Measurements from ENCODE around the gene MAP6D1. TPM values are rescaled to one million over a fixed set of nuclear protein-coding genes. Genes with fewer than 3 reads are reported as not detected.

The MAP6D1 gene
- total RNA-seq, 1 experiment from 2014 or later: 1.1 TPM

GRCh38 chr3:183830187-183830586, 4.8 kb upstream of the MAP6D1 start:
- no peak for DNase-seq (ENCODE audit: unreplicated experiment)
- POLR2A ChIA-PET: interaction anchor here (0.6 to 1.9 kb wide), 4 partner anchors 12 to 89 kb away, joined by 3 to 5 read pairs (median 4); partner anchors contain the start of gene PARL
- Mint-ChIP-seq H3K4me1 (ENCODE audit: insufficient read depth, unreplicated experiment) (no peaks in the 10 kb centered on the region), H3K9me3 (ENCODE audit: unreplicated experiment) (no peaks in the 10 kb centered on the region), H3K27ac (ENCODE audit: low read depth, unreplicated experiment) (no peak overlapping the region), H3K27me3 (ENCODE audit: insufficient read depth, unreplicated experiment) (no peaks in the 10 kb centered on the region), H3K36me3 (ENCODE audit: insufficient read depth, unreplicated experiment) (peaks cover 53% of the 10 kb centered on the region), H3K4me3 (ENCODE audit: unreplicated experiment) (no peak overlapping the region)
- BruUV-seq (replicated peaks): no TSS peak
- CTCF ChIA-PET: interaction anchor here (1.6 kb wide), 1 partner anchor 9 kb away, joined by 3 read pairs; no protein-coding TSS in a partner anchor
- no peak for TF ChIP-seq CTCF (IDR thresholded peaks at IDR 0.05; ENCODE audit: unreplicated experiment)
- intact Hi-C loops (cut with micrococcal nuclease): no loop called here

- TF ChIP-seq CTCF (IDR thresholded peaks at IDR 0.05; ENCODE audit: unreplicated experiment): no peak
- no peak overlapping the region for H3K4me3 Mint-ChIP-seq (ENCODE audit: unreplicated experiment)
- ChIA-PET CTCF (interaction anchor here (1.6 kb wide), 1 partner anchor 10 kb away, joined by 3 read pairs; no protein-coding TSS in a partner anchor), POLR2A (interaction anchor here (1.1 kb wide), 1 partner anchor 18 kb away, joined by 3 read pairs; no protein-coding TSS in a partner anchor)
- BruUV-seq (replicated peaks): no TSS peak
- H3K9me3 Mint-ChIP-seq (ENCODE audit: unreplicated experiment): no peaks in the 10 kb centered on the region
- no peak for DNase-seq (ENCODE audit: unreplicated experiment)
- H3K27me3 Mint-ChIP-seq (ENCODE audit: insufficient read depth, unreplicated experiment): no peaks in the 10 kb centered on the region
- peaks cover 48% of the 10 kb centered on the region for H3K36me3 Mint-ChIP-seq (ENCODE audit: insufficient read depth, unreplicated experiment)
- H3K27ac Mint-ChIP-seq (ENCODE audit: low read depth, unreplicated experiment): no peak overlapping the region
- intact Hi-C loops (cut with micrococcal nuclease): no loop called here
- no peaks in the 10 kb centered on the region for H3K4me1 Mint-ChIP-seq (ENCODE audit: insufficient read depth, unreplicated experiment)
Observed at GRCh38 chr3:183829466-183829865, 4.1 kb upstream of the MAP6D1 start.

GRCh38 chr3:183828538-183828870, 3.1 kb upstream of the MAP6D1 start:
- no TSS peak for BruUV-seq (replicated peaks)
- H3K9me3 Mint-ChIP-seq (ENCODE audit: unreplicated experiment): no peaks in the 10 kb centered on the region
- H3K4me1 Mint-ChIP-seq (ENCODE audit: insufficient read depth, unreplicated experiment): no peaks in the 10 kb centered on the region
- H3K27me3 Mint-ChIP-seq (ENCODE audit: insufficient read depth, unreplicated experiment): no peaks in the 10 kb centered on the region
- TF ChIP-seq CTCF (IDR thresholded peaks at IDR 0.05; ENCODE audit: unreplicated experiment): no peak
- no peak overlapping the region for H3K27ac Mint-ChIP-seq (ENCODE audit: low read depth, unreplicated experiment)
- no peak overlapping the region for H3K4me3 Mint-ChIP-seq (ENCODE audit: unreplicated experiment)
- intact Hi-C loops (cut with micrococcal nuclease): no loop called here
- ChIA-PET POLR2A (interaction anchor here (1.1 kb wide), 1 partner anchor 19 kb away, joined by 3 read pairs; no protein-coding TSS in a partner anchor), CTCF (no interaction called here)
- H3K36me3 Mint-ChIP-seq (ENCODE audit: insufficient read depth, unreplicated experiment): peaks cover 39% of the 10 kb centered on the region
- DNase-seq (ENCODE audit: unreplicated experiment): no peak

- intact Hi-C loops (cut with micrococcal nuclease): no loop called here
- TSS peak; percentile 9 for BruUV-seq (replicated peaks)
- TF ChIP-seq CTCF (IDR thresholded peaks at IDR 0.05; ENCODE audit: unreplicated experiment): no peak
- Mint-ChIP-seq H3K9me3 (ENCODE audit: unreplicated experiment) (no peaks in the 10 kb centered on the region), H3K4me3 (ENCODE audit: unreplicated experiment) (no peak overlapping the region), H3K4me1 (ENCODE audit: insufficient read depth, unreplicated experiment) (no peaks in the 10 kb centered on the region), H3K36me3 (ENCODE audit: insufficient read depth, unreplicated experiment) (peaks cover 33% of the 10 kb centered on the region), H3K27ac (ENCODE audit: low read depth, unreplicated experiment) (no peak overlapping the region), H3K27me3 (ENCODE audit: insufficient read depth, unreplicated experiment) (no peaks in the 10 kb centered on the region)
- DNase-seq (ENCODE audit: unreplicated experiment): no peak
- CTCF ChIA-PET: interaction anchor here (0.6 to 0.7 kb wide), 2 partner anchors 57 to 354 kb away, joined by 3 to 4 read pairs; partner anchors contain the start of gene PARL
- POLR2A ChIA-PET: interaction anchor here (1.9 kb wide), 1 partner anchor 57 kb away, joined by 7 read pairs; the partner anchor contains the start of gene PARL
Observed at GRCh38 chr3:183827809-183828537, 2.6 kb upstream of the MAP6D1 start.
